ENCODE results near the gene INO80B. TPM values are rescaled to one million over a fixed set of nuclear protein-coding genes. Genes with fewer than 3 reads are reported as not detected.
A peak's percentile ranks its signal among the peaks of the same experiment; 100 is the strongest.

The INO80B gene
- total and polyA plus RNA-seq, 9 of the 15 experiments (the other 6 are each of a cell fraction or from before 2014, with no cell fraction given), result 0.41 to 22.6 (median 9.0) TPM

DNA sequence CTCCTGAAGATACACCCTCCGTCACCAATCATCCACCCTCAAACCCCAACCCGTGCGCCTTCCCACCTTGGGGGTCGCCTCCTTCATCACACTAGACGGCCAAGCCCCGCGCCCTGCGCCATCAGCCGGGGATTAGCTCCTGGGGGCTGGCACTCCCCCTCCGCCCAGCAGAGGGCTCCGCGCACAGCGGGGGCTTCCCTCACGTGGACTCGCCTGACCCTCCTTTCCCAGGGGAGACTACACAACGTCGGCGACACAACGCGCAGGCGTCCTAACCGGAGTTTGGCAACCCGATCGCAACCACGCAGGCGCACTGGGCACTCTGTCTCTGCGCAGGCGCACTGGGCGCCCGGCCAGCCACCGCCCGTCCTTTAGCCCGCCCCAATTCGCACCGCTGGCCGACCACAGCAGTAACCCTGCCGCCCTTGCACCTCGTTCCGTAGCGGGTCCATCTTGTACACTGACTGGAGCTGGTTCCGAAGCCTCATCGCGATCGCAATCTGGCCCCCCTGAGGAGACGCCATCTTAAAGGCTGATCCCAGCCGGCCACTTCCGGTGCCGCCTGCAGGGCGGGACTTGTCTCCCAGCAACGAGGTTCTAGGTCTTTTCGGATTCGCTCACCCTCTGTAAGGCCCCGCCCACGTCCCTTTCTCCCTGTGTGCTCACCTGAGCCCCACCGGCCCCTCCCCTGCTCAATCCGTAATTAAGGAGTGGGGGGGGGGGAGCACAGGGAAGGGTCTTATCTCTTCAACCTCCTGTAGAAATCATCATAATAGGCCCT, 52.4 kb downstream of the INO80B start, which contains the start of gene PCGF1 (continued):
- TF ChIP-seq, protein P1, sequence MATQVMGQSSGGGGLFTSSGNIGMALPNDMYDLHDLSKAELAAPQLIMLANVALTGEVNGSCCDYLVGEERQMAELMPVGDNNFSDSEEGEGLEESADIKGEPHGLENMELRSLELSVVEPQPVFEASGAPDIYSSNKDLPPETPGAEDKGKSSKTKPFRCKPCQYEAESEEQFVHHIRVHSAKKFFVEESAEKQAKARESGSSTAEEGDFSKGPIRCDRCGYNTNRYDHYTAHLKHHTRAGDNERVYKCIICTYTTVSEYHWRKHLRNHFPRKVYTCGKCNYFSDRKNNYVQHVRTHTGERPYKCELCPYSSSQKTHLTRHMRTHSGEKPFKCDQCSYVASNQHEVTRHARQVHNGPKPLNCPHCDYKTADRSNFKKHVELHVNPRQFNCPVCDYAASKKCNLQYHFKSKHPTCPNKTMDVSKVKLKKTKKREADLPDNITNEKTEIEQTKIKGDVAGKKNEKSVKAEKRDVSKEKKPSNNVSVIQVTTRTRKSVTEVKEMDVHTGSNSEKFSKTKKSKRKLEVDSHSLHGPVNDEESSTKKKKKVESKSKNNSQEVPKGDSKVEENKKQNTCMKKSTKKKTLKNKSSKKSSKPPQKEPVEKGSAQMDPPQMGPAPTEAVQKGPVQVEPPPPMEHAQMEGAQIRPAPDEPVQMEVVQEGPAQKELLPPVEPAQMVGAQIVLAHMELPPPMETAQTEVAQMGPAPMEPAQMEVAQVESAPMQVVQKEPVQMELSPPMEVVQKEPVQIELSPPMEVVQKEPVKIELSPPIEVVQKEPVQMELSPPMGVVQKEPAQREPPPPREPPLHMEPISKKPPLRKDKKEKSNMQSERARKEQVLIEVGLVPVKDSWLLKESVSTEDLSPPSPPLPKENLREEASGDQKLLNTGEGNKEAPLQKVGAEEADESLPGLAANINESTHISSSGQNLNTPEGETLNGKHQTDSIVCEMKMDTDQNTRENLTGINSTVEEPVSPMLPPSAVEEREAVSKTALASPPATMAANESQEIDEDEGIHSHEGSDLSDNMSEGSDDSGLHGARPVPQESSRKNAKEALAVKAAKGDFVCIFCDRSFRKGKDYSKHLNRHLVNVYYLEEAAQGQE (IDR thresholded peaks at IDR 0.05; ENCODE audit: borderline replicate concordance), result peak; percentile 10; the same call in 1 of the 2 replicates
- TF ChIP-seq, protein P1 (CRISPR knock-in tag; IDR thresholded peaks at IDR 0.05; ENCODE audit: low read depth), result 0 out of 2 replicates have a peak, but pooled peaks have one; percentile 28
- TF ChIP-seq HLTF (IDR thresholded peaks at IDR 0.05) (0 out of 2 replicates have a peak, but pooled peaks have one; percentile 50), MEF2A (IDR thresholded peaks at IDR 0.05; ENCODE audit: control insufficient read depth, low read depth, low read length) (no peak), RFX5 (IDR thresholded peaks at IDR 0.05; ENCODE audit: low read depth, low read length) (no peak), ZFX (CRISPR knock-in tag; IDR thresholded peaks at IDR 0.05) (no peak), ZNF217 (CRISPR knock-in tag; IDR thresholded peaks at IDR 0.05) (no peak), ZNF274 (IDR thresholded peaks at IDR 0.05; ENCODE audit: borderline replicate concordance, low read depth, low read length) (no peak)
- TF ChIP-seq, protein P2, sequence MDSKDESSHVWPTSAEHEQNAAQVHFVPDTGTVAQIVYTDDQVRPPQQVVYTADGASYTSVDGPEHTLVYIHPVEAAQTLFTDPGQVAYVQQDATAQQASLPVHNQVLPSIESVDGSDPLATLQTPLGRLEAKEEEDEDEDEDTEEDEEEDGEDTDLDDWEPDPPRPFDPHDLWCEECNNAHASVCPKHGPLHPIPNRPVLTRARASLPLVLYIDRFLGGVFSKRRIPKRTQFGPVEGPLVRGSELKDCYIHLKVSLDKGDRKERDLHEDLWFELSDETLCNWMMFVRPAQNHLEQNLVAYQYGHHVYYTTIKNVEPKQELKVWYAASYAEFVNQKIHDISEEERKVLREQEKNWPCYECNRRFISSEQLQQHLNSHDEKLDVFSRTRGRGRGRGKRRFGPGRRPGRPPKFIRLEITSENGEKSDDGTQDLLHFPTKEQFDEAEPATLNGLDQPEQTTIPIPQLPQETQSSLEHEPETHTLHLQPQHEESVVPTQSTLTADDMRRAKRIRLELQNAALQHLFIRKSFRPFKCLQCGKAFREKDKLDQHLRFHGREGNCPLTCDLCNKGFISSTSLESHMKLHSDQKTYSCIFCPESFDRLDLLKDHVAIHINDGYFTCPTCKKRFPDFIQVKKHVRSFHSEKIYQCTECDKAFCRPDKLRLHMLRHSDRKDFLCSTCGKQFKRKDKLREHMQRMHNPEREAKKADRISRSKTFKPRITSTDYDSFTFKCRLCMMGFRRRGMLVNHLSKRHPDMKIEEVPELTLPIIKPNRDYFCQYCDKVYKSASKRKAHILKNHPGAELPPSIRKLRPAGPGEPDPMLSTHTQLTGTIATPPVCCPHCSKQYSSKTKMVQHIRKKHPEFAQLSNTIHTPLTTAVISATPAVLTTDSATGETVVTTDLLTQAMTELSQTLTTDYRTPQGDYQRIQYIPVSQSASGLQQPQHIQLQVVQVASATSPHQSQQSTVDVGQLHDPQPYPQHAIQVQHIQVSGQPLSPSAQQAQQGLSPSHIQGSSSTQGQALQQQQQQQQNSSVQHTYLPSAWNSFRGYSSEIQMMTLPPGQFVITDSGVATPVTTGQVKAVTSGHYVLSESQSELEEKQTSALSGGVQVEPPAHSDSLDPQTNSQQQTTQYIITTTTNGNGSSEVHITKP (IDR thresholded peaks at IDR 0.05; ENCODE audit: partially characterized antibody), result peak; percentile 52
- TF ChIP-seq, protein P3, sequence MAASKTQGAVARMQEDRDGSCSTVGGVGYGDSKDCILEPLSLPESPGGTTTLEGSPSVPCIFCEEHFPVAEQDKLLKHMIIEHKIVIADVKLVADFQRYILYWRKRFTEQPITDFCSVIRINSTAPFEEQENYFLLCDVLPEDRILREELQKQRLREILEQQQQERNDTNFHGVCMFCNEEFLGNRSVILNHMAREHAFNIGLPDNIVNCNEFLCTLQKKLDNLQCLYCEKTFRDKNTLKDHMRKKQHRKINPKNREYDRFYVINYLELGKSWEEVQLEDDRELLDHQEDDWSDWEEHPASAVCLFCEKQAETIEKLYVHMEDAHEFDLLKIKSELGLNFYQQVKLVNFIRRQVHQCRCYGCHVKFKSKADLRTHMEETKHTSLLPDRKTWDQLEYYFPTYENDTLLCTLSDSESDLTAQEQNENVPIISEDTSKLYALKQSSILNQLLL (CRISPR knock-in tag; IDR thresholded peaks at IDR 0.05; ENCODE audit: borderline replicate concordance), result no peak
- TF ChIP-seq, protein P4, sequence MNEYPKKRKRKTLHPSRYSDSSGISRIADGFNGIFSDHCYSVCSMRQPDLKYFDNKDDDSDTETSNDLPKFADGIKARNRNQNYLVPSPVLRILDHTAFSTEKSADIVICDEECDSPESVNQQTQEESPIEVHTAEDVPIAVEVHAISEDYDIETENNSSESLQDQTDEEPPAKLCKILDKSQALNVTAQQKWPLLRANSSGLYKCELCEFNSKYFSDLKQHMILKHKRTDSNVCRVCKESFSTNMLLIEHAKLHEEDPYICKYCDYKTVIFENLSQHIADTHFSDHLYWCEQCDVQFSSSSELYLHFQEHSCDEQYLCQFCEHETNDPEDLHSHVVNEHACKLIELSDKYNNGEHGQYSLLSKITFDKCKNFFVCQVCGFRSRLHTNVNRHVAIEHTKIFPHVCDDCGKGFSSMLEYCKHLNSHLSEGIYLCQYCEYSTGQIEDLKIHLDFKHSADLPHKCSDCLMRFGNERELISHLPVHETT (CRISPR knock-in tag; conservative IDR thresholded peaks at IDR 0.05 in 1 of 2, IDR thresholded peaks at IDR 0.05 in 1 of 2), result no peak

All from K562 (cell line).